Kasumi-1 (cell line): ENCODE results near the gene PCDHA12.
"Not testable (repeated sequence)": the region's sequence is repeated elsewhere in the genome, so short reads cannot be mapped to it uniquely, and the experiment has no call there.

Experiments
- DNase-seq, 2 experiments: peaks; one replicate each; lab custom pipeline; 2025; lab: John Stamatoyannopoulos, UW

The PCDHA12 gene

GRCh38 chr5:140862441-140863295 lies 12.4 kb upstream of the PCDHA12 start:
- DNase-seq, result no peak

GRCh38 chr5:140868721-140869554 lies 6.2 kb upstream of the PCDHA12 start, which contains the start of gene PCDHA11:
TSS of gene PCDHA11 (plus strand) at chr5:140868957. CDS start at chr5:140869104, 147 bp downstream.
- no peak for DNase-seq

GRCh38 chr5:140869555-140869886 lies 5.6 kb upstream of the PCDHA12 start:
- DNase-seq, result no peak

GRCh38 chr5:140870221-140871201 lies 4.6 kb upstream of the PCDHA12 start:
- no peak for DNase-seq

GRCh38 chr5:140876541-140877261 lies 1.6 kb downstream of the PCDHA12 start:
- not testable (repeated sequence) for DNase-seq

GRCh38 chr5:140877262-140877581 lies 2.1 kb downstream of the PCDHA12 start:
- DNase-seq, result no peak

- no peak for DNase-seq
Observed at GRCh38 chr5:140881889-140882590, 6.9 kb downstream of the PCDHA12 start, which contains the start of gene PCDHA13. TSS of gene PCDHA13 (plus strand) at chr5:140882124. CDS start at chr5:140882269, 145 bp downstream.

GRCh38 chr5:140882591-140882899 lies 7.4 kb downstream of the PCDHA12 start:
- DNase-seq, result no peak

GRCh38 chr5:140883373-140883772 lies 8.3 kb downstream of the PCDHA12 start:
- DNase-seq, result no peak

- no peak for DNase-seq
Observed at GRCh38 chr5:140883927-140884697, 9.0 kb downstream of the PCDHA12 start.

GRCh38 chr5:140916325-140916724 lies 41.2 kb downstream of the PCDHA12 start:
- no peak for DNase-seq

GRCh38 chr5:140923601-140924000 lies 48.5 kb downstream of the PCDHA12 start:
- DNase-seq, result no peak

- DNase-seq, result no peak
Observed at GRCh38 chr5:140925806-140926442, 50.8 kb downstream of the PCDHA12 start, which contains the start of gene PCDHAC1. TSS of gene PCDHAC1 (plus strand) at chr5:140926299. CDS start at chr5:140926893, 594 bp downstream.

- DNase-seq, result no peak
Observed at GRCh38 chr5:140926443-140927227, 51.5 kb downstream of the PCDHA12 start.

- DNase-seq, result no peak
Observed at GRCh38 chr5:140927228-140927573, 52.1 kb downstream of the PCDHA12 start.
